K562 (cell line): ENCODE measurements around the gene NPIPB6. TPM values are rescaled to one million over a fixed set of nuclear protein-coding genes. Genes with fewer than 3 reads are reported as not detected.
A peak's percentile ranks its signal among the peaks of the same experiment; 100 is the strongest.

ENCODE experiments used
- ATF1 ChIP-seq, 2 experiments: fragments of 450-650 bp in 1 of 2; IDR thresholded peaks; 2 replicates each; pipeline ENCODE4 v1.6.1; 2016; ENCODE audit warnings: missing compliant biosample characterization in 1 of 2, missing genetic modification characterization in 1 of 2
- BRCA1 ChIP-seq, 2 experiments: fragments of 450-650 bp in 1 of 2; sonication (generic) in 1 of 2; formaldehyde crosslinking in 1 of 2; IDR thresholded peaks; 2 replicates each; pipeline versions ENCODE4 v1.5.0 to v1.6.1; 2017 to 2020; ENCODE audit warnings: mild to moderate bottlenecking in 1 of 2, missing genetic modification reagents in 1 of 2
- CBX8 ChIP-seq: fragments of 200-600 bp; sonication (generic); IDR thresholded peaks from 2 replicates; pipeline ENCODE4 v1.6.1; 2012; ENCODE audit warnings: borderline replicate concordance, mixed run types, low read depth, mild to moderate bottlenecking, moderate library complexity, mixed read lengths, low read length, control low read depth, inconsistent platforms; ENCODE audit not compliant: poor library complexity, severe bottlenecking; ENCODE audit errors: extremely low read depth
- CEBPB ChIP-seq: fragments of 450-650 bp; IDR thresholded peaks from 2 replicates; pipeline ENCODE4 v1.6.1; 2016; ENCODE audit warnings: missing genetic modification characterization, missing compliant biosample characterization
- CREM ChIP-seq: IDR thresholded peaks from 2 replicates; pipeline ENCODE4 v1.6.1; 2014; ENCODE audit warnings: antibody characterized with exemption, low read depth
- GABPB1 ChIP-seq: sonication (generic); formaldehyde crosslinking; IDR thresholded peaks from 2 replicates; pipeline ENCODE4 v1.8.0; 2022; ENCODE audit warnings: mild to moderate bottlenecking, missing genetic modification reagents
- ILK ChIP-seq: fragments of 450-650 bp; IDR thresholded peaks from 2 replicates; pipeline ENCODE4 v1.6.1; 2016; ENCODE audit warnings: missing genetic modification characterization, low read depth, mild to moderate bottlenecking, missing compliant biosample characterization, moderate library complexity, borderline replicate concordance
- MTA1 ChIP-seq: fragments of 450-650 bp; IDR thresholded peaks from 2 replicates; pipeline ENCODE4 v1.6.1; 2017; ENCODE audit warnings: borderline replicate concordance
- MYBL2 ChIP-seq, 2 experiments: fragments of 450-650 bp in 1 of 2; sonication (generic) in 1 of 2; formaldehyde crosslinking in 1 of 2; IDR thresholded peaks; 2 replicates each; pipeline versions ENCODE4 v1.6.1 to v1.8.1; 2017 to 2022; ENCODE audit warnings: borderline replicate concordance in 1 of 2, inconsistent platforms in 1 of 2, low read depth in 1 of 2, mild to moderate bottlenecking in 1 of 2, missing genetic modification reagents in 1 of 2, moderate library complexity in 1 of 2
- PTRF ChIP-seq: fragments of 450-650 bp; IDR thresholded peaks from 2 replicates; pipeline ENCODE4 v1.6.1; 2016; ENCODE audit warnings: mild to moderate bottlenecking, missing genetic modification characterization, missing compliant biosample characterization
- RAD21 ChIP-seq, 2 experiments: fragments of 250-450 bp in 1 of 2; fragments of 450-650 bp in 1 of 2; sonication (Bioruptor Pico) in 1 of 2; formaldehyde crosslinking in 1 of 2; IDR thresholded peaks in 1 of 2; conservative IDR thresholded peaks in 1 of 2; 2 replicates each; pipeline versions ENCODE4 v1.4.0 to v1.8.0; 2020 to 2022; ENCODE audit warnings: mild to moderate bottlenecking in 2 of 2, moderate library complexity in 1 of 2
- SETDB1 ChIP-seq: IDR thresholded peaks from one replicate; pipeline ENCODE4 v1.6.1; 2012; ENCODE audit warnings: low read length, control low read depth, inconsistent platforms
- SMC3 ChIP-seq: conservative IDR thresholded peaks from 2 replicates; pipeline ENCODE4 v1.6.1; 2011; ENCODE audit warnings: low read depth, low read length, improper control_type of control experiment; ENCODE audit not compliant: insufficient read depth
- ZFX ChIP-seq: sonication (generic); formaldehyde crosslinking; IDR thresholded peaks from 2 replicates; pipeline ENCODE4 v1.8.0; 2022; ENCODE audit warnings: mild to moderate bottlenecking, missing genetic modification reagents, moderate library complexity
- ZNF263 ChIP-seq: sonication (generic); formaldehyde crosslinking; IDR thresholded peaks from 2 replicates; pipeline ENCODE4 v1.8.0; 2022; ENCODE audit warnings: mild to moderate bottlenecking, missing genetic modification reagents, borderline replicate concordance
- ZNF274 ChIP-seq: IDR thresholded peaks from 2 replicates; pipeline ENCODE4 v1.6.1; 2011; ENCODE audit warnings: low read depth, mild to moderate bottlenecking, low read length, moderate library complexity, borderline replicate concordance
- polyA plus RNA-seq, 8 experiments: library from polyadenylated mRNA; depleted of rRNA in 4 of 8; stranded (reverse) in 5 of 8; unstranded in 3 of 8; fragments of >200 nt; fragmentation: Nextera tagmentation in 2 of 8; fragmentation: Illumina TruSeq in 1 of 8; extraction: Ambion mirVana in 2 of 8; extraction: Trizol in 1 of 8; gene quantifications; 2 replicates each; pipeline versions ENCODE4 v1.2.1 to v1.2.3, GENCODE V29; 2011 to 2014; ENCODE audit warnings: inconsistent platforms in 1 of 8, missing spikeins in 1 of 8
- total RNA-seq, 7 experiments: library from RNA; depleted of rRNA in 6 of 7; stranded (reverse); fragments of >200 nt in 6 of 7; fragmentation: Illumina TruSeq in 2 of 7; extraction: Trizol in 2 of 7; gene quantifications; 2 replicates each; pipeline versions ENCODE4 v1.2.1 to v1.2.3, GENCODE V29; 2011 to 2021; ENCODE audit warnings: low replicate concordance in 1 of 7
- TF ChIP-seq, protein P1 (sequence below), 2 experiments: fragments of 450-650 bp; formaldehyde crosslinking in 1 of 2; IDR thresholded peaks; 2 replicates each; pipeline versions ENCODE4 v1.4.0 to v1.6.1; 2014 to 2020; ENCODE audit warnings: mild to moderate bottlenecking in 2 of 2, borderline replicate concordance in 1 of 2, low read depth in 1 of 2

The NPIPB6 gene
- total and polyA plus RNA-seq, 9 of the 15 experiments (the other 6 are each of a cell fraction or from before 2014, with no cell fraction given): 0.03 to 0.91 (median 0.40) TPM; not detected in 1

DNA sequence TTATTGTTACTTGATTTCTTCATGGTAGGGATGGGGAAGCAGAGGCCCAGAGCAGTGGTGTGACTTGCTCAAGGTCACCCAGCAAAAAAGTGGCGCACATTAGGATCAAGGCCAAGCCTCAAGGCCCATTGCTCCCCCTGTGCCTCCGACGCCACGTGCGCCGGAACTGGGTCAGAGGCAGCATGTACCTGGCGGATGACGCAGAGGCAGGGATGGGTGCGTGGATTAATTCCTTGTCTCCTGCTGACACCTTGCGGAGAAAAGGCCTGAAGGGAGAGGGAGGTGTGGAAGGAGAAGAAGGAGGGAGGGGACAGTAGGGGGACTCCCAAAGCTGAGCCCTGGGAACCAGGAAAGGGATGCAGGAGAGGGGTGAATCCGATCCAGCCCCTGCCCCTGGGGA lies 52.5 kb downstream of the NPIPB6 start (continued):
- TF ChIP-seq, protein P1, sequence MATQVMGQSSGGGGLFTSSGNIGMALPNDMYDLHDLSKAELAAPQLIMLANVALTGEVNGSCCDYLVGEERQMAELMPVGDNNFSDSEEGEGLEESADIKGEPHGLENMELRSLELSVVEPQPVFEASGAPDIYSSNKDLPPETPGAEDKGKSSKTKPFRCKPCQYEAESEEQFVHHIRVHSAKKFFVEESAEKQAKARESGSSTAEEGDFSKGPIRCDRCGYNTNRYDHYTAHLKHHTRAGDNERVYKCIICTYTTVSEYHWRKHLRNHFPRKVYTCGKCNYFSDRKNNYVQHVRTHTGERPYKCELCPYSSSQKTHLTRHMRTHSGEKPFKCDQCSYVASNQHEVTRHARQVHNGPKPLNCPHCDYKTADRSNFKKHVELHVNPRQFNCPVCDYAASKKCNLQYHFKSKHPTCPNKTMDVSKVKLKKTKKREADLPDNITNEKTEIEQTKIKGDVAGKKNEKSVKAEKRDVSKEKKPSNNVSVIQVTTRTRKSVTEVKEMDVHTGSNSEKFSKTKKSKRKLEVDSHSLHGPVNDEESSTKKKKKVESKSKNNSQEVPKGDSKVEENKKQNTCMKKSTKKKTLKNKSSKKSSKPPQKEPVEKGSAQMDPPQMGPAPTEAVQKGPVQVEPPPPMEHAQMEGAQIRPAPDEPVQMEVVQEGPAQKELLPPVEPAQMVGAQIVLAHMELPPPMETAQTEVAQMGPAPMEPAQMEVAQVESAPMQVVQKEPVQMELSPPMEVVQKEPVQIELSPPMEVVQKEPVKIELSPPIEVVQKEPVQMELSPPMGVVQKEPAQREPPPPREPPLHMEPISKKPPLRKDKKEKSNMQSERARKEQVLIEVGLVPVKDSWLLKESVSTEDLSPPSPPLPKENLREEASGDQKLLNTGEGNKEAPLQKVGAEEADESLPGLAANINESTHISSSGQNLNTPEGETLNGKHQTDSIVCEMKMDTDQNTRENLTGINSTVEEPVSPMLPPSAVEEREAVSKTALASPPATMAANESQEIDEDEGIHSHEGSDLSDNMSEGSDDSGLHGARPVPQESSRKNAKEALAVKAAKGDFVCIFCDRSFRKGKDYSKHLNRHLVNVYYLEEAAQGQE (IDR thresholded peaks at IDR 0.05; ENCODE audit: borderline replicate concordance): peak; percentile 21; the same call in 1 of the 2 replicates
- TF ChIP-seq, protein P1 (CRISPR knock-in tag; IDR thresholded peaks at IDR 0.05; ENCODE audit: low read depth): no peak
- TF ChIP-seq ILK (tag): no peak
- TF ChIP-seq RAD21 (CRISPR knock-in tag; conservative IDR thresholded peaks at IDR 0.05 in 1 of 2, IDR thresholded peaks at IDR 0.05 in 1 of 2): peak in 1 of 2 experiments; percentile 47; a peak in 2 of 4 replicates
- TF ChIP-seq GABPB1: 0 out of 2 replicates have a peak, but pooled peaks have one; percentile 48
- no peak for TF ChIP-seq ZNF263 (CRISPR knock-in tag)
- no peak for TF ChIP-seq MYBL2 (IDR thresholded peaks at IDR 0.05; ENCODE audit: low read depth)
- TF ChIP-seq MYBL2 (CRISPR knock-in tag; IDR thresholded peaks at IDR 0.05; ENCODE audit: borderline replicate concordance): no peak
- TF ChIP-seq SMC3: 0 out of 2 replicates have a peak, but pooled peaks have one; percentile 16
- no peak for TF ChIP-seq PTRF (tag)
- peak; percentile 71 for TF ChIP-seq CREM
- no peak for TF ChIP-seq SETDB1
- no peak for TF ChIP-seq CBX8
- TF ChIP-seq CEBPB (tag): no peak
- TF ChIP-seq ATF1 (CRISPR knock-in tag; IDR thresholded peaks at IDR 0.05): no peak
- TF ChIP-seq ATF1 (tag; IDR thresholded peaks at IDR 0.05): 0 out of 2 replicates have a peak, but pooled peaks have one; percentile 20
- TF ChIP-seq ZFX (CRISPR knock-in tag): no peak
- no peak for TF ChIP-seq ZNF274
- no peak for TF ChIP-seq BRCA1 (IDR thresholded peaks at IDR 0.05)
- TF ChIP-seq BRCA1 (CRISPR knock-in tag; IDR thresholded peaks at IDR 0.05): no peak
- TF ChIP-seq MTA1: no peak
- TF ChIP-seq, all 486 proteins: peak for 9
